ENCODE results near the gene C7.

The C7 gene

DNA sequence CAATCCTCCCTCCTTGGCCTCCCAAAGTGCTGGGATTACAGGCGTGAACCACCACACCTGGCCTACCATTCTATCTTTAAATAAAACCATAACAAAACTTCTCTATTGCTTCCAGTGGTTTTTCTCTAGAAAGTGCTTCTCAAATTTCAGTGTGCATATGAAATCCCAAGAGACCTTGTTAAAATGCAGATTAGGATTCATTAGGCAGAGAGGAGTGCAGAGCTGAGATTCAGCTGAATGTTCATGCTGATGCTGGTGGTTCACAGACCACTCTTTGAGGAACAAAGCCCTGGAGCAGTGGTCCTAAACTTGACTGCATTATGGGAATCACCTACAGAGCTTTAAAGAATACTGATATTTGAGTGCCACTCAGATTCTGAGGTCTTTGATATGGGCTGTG, 39.9 kb upstream of the C7 start:
- CTCF ChIA-PET: no interaction called here

More for the DNA sequence above, 39.9 kb upstream of the C7 start:
- TF ChIP-seq ZNF211 (tag by site-specific recombination; IDR thresholded peaks at IDR 0.05; ENCODE audit: low read depth) (no peak), OSR2 (tag by site-specific recombination; IDR thresholded peaks at IDR 0.05) (no peak), YY1 (tag by site-specific recombination; IDR thresholded peaks at IDR 0.05) (no peak), ZNF114 (tag by site-specific recombination; IDR thresholded peaks at IDR 0.05) (no peak), ZBTB1 (tag by site-specific recombination; IDR thresholded peaks at IDR 0.05) (no peak), ZEB2 (tag by site-specific recombination; IDR thresholded peaks at IDR 0.05) (no peak), ZNF473 (tag by site-specific recombination; IDR thresholded peaks at IDR 0.05) (no peak), ZBTB44 (tag by site-specific recombination; IDR thresholded peaks at IDR 0.05) (no peak), ZNF596 (tag by site-specific recombination; IDR thresholded peaks at IDR 0.05) (no peak), ZNF174 (tag by site-specific recombination; IDR thresholded peaks at IDR 0.05) (no peak), ZNF791 (tag by site-specific recombination; IDR thresholded peaks at IDR 0.05) (no peak), ZNF837 (tag by site-specific recombination; IDR thresholded peaks at IDR 0.05) (no peak), ZNF132 (tag by site-specific recombination; IDR thresholded peaks at IDR 0.05; ENCODE audit: borderline replicate concordance) (no peak), ZNF610 (tag by site-specific recombination; IDR thresholded peaks at IDR 0.05; ENCODE audit: borderline replicate concordance) (no peak)
- TF ChIP-seq, protein P1, sequence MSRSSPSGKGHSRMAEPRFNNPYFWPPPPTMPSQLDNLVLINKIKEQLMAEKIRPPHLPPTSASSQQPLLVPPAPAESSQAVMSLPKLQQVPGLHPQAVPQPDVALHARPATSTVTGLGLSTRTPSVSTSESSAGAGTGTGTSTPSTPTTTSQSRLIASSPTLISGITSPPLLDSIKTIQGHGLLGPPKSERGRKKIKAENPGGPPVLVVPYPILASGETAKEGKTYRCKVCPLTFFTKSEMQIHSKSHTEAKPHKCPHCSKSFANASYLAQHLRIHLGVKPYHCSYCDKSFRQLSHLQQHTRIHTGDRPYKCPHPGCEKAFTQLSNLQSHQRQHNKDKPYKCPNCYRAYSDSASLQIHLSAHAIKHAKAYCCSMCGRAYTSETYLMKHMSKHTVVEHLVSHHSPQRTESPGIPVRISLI (tag by site-specific recombination; IDR thresholded peaks at IDR 0.05): no peak
- TF ChIP-seq, protein P2, sequence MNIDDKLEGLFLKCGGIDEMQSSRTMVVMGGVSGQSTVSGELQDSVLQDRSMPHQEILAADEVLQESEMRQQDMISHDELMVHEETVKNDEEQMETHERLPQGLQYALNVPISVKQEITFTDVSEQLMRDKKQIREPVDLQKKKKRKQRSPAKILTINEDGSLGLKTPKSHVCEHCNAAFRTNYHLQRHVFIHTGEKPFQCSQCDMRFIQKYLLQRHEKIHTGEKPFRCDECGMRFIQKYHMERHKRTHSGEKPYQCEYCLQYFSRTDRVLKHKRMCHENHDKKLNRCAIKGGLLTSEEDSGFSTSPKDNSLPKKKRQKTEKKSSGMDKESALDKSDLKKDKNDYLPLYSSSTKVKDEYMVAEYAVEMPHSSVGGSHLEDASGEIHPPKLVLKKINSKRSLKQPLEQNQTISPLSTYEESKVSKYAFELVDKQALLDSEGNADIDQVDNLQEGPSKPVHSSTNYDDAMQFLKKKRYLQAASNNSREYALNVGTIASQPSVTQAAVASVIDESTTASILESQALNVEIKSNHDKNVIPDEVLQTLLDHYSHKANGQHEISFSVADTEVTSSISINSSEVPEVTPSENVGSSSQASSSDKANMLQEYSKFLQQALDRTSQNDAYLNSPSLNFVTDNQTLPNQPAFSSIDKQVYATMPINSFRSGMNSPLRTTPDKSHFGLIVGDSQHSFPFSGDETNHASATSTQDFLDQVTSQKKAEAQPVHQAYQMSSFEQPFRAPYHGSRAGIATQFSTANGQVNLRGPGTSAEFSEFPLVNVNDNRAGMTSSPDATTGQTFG (tag by site-specific recombination; IDR thresholded peaks at IDR 0.05; ENCODE audit: borderline replicate concordance): no peak
- TF ChIP-seq, protein P3, sequence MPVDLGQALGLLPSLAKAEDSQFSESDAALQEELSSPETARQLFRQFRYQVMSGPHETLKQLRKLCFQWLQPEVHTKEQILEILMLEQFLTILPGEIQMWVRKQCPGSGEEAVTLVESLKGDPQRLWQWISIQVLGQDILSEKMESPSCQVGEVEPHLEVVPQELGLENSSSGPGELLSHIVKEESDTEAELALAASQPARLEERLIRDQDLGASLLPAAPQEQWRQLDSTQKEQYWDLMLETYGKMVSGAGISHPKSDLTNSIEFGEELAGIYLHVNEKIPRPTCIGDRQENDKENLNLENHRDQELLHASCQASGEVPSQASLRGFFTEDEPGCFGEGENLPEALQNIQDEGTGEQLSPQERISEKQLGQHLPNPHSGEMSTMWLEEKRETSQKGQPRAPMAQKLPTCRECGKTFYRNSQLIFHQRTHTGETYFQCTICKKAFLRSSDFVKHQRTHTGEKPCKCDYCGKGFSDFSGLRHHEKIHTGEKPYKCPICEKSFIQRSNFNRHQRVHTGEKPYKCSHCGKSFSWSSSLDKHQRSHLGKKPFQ (tag by site-specific recombination; IDR thresholded peaks at IDR 0.05): no peak
- TF ChIP-seq, protein P4, sequence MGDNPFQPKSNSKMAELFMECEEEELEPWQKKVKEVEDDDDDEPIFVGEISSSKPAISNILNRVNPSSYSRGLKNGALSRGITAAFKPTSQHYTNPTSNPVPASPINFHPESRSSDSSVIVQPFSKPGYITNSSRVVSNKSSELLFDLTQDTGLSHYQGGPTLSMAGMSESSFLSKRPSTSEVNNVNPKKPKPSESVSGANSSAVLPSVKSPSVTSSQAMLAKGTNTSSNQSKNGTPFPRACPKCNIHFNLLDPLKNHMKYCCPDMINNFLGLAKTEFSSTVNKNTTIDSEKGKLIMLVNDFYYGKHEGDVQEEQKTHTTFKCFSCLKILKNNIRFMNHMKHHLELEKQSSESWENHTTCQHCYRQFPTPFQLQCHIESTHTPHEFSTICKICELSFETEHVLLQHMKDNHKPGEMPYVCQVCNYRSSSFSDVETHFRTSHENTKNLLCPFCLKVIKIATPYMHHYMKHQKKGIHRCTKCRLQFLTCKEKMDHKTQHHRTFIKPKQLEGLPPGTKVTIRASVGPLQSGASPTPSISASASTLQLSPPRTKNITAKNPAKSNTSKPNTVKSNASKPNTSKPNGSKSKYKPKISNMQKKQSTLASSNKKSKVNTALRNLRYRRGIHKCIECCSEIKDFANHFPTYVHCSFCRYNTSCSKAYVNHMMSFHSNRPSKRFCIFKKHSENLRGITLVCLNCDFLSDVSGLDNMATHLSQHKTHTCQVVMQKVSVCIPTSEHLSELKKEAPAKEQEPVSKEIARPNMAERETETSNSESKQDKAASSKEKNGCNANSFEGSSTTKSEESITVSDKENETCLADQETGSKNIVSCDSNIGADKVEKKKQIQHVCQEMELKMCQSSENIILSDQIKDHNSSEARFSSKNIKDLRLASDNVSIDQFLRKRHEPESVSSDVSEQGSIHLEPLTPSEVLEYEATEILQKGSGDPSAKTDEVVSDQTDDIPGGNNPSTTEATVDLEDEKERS (tag by site-specific recombination; IDR thresholded peaks at IDR 0.05): no peak
- Histone ChIP-seq H3K4me1 (ENCODE audit: control insufficient read depth, insufficient read depth, low read length) (no peaks in the 10 kb centered on the region), H3K36me3 (ENCODE audit: control insufficient read depth in 2 of 2, insufficient read depth in 1 of 2, low read length in 2 of 2) (no peaks in the 10 kb centered on the region), H3K4me3 (ENCODE audit: low read depth, low read length) (no peak overlapping the region), H3K27ac (ENCODE audit: extremely low read depth, low read depth, low read length) (no peak overlapping the region), H3K9me3 (ENCODE audit: control insufficient read depth, insufficient read depth, low read depth, low read length) (no peaks in the 10 kb centered on the region)
- POLR2A ChIA-PET: no interaction called here
